Retinal pigment epithelial cell (primary cell): Measurements from ENCODE around the gene SLC6A17.

Experiments used
- DNase-seq: peaks from one replicate; pipeline ENCODE4 v3.0.0-alpha.2; 2010; ENCODE audit warnings: low read depth
- H3K4me3 ChIP-seq: 2 replicates; pipeline ENCODE4 v1.5.1; 2011; ENCODE audit warnings: mild to moderate bottlenecking, low read length, control low read depth, moderate library complexity
- CTCF ChIP-seq: conservative IDR thresholded peaks from 2 replicates; pipeline ENCODE4 v1.5.1; 2011; ENCODE audit warnings: low read depth, low read length, control low read depth, inconsistent platforms

The SLC6A17 gene

GRCh38 chr1:110207831-110208230 is 57.5 kb downstream of the SLC6A17 start:
- DNase-seq = no peak
- H3K4me3 ChIP-seq = no peak overlapping the region
- peak; percentile 91 for TF ChIP-seq CTCF

- TF ChIP-seq CTCF = no peak
- DNase-seq = no peak
- H3K4me3 ChIP-seq = no peak overlapping the region
Observed at GRCh38 chr1:110208916-110209645, 58.8 kb downstream of the SLC6A17 start.

- TF ChIP-seq CTCF = no peak
- DNase-seq = no peak
- peak within 1 kb of the TSS; percentile 38 for H3K4me3 ChIP-seq
Observed at GRCh38 chr1:110209715-110210603, 59.7 kb downstream of the SLC6A17 start, which contains the start of gene KCNC4. Gene KCNC4 (plus strand): TSS chr1:110210314. CDS start chr1:110211500, 1,186 bp downstream.

- no peak for DNase-seq
- peak overlapping the region; percentile 31 for H3K4me3 ChIP-seq
- no peak for TF ChIP-seq CTCF
Observed at GRCh38 chr1:110210604-110211495, 60.6 kb downstream of the SLC6A17 start.

- no peak for TF ChIP-seq CTCF
- H3K4me3 ChIP-seq = no peak overlapping the region
- DNase-seq = no peak
Observed at GRCh38 chr1:110211496-110212168, 61.3 kb downstream of the SLC6A17 start.
